Epithelial cell of alveolus of lung (primary cell): ENCODE measurements around the gene NEU2. TPM values are rescaled to one million over a fixed set of nuclear protein-coding genes. Genes with fewer than 3 reads are reported as not detected.

Experiments
- total RNA-seq: library from RNA; depleted of rRNA; stranded (reverse); fragments of >200 nt; gene quantifications from 2 replicates; pipeline ENCODE4 v1.2.1, GENCODE V29; 2015

NEU2 gene
- total RNA-seq, result not detected in 2 replicates

DNA sequence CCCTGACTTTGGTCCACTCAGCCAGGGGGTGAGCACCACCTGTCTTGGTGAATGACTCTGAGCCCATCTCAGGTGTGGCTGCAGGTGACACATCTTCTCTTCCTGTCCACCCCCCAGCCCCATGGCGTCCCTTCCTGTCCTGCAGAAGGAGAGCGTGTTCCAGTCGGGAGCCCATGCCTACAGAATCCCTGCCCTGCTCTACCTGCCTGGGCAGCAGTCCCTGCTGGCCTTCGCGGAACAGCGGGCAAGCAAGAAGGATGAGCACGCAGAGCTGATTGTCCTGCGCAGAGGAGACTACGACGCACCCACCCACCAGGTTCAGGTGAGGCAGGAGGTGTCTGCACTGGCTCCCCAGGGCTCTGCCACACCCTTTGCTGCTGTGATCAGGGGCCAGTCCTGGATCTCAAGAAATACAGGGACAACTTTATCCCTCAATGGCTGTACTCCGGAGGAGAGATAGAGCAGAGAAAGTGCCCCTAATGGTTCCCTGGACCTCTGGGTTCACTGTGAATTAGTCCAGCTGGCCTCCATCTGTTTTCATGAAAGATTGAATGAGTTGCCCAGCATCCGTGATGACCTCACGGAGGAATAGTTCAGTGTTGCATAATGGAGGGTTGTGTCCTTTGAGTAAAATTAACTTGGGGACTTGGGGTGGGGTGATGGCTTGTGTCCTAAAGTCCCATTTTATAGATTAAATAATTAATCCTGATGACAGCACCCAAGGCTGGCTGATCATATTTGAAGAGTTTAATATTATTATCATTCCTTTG, at the start of gene NEU2:
Gene NEU2, plus strand, starts transcription at position 122 of the 770 bp plus-strand sequence. Its CDS starts 0 bp downstream, at position 122.

DNA sequence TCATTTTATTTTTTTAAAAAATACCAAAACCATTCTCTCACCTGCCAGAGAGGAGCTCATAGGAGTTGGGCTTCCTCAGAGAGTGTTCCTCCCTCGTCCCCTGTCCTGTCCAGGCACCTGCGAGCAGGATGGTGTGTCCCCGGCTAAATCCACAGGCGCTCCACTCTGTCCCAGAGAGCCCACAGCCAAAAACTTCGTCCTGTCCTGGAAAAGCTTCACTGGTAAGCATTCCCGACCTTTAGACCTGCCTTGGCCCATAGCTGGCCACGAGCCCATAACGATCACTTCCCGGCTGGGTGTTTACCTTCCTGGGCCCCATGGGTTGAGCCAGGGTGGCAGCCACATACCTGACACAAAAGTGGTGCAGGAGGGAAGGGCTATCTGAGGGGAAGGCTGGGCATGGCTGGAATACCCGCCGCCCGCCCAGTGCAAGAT, 19.4 kb upstream of the NEU2 start, which contains the start of gene NGEF:
Gene NGEF, minus strand, starts transcription at position 230 of the 435 bp plus-strand sequence. CDS start 38,366 bp downstream, outside the sequence.

DNA sequence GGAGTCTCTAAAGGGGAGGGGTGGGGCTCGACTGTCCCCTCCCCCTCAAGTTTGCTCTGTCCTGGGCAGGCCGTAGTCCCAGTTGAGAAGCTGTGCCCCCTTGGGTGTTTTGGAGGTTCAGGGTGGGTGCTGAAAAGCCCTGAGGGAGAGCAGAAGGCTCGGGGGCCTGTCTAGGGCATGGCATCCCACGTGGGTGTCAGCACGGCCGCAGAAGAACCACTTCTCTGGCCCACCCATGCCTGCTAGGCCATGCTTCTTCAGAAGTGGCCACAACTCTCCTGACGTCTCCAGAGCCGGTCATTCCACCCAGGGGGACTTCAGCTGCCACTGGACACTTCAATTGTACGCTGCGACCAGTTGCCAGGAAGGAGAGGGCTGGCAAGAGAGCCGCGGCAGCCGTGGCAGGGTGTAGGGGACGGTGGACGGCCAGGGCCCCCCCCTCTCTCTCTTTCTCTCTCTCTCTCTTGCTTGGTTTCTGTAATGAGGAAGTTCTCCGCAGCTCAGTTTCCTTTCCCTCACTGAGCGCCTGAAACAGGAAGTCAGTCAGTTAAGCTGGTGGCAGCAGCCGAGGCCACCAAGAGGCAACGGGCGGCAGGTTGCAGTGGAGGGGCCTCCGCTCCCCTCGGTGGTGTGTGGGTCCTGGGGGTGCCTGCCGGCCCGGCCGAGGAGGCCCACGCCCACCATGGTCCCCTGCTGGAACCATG, 27.5 kb downstream of the NEU2 start, which contains the start of gene INPP5D:
Gene INPP5D, plus strand, starts transcription at position 546 of the 704 bp plus-strand sequence. Its CDS starts 137 bp downstream, at position 683.

Other genes with a start within 250 kb of the NEU2 start
- 0.26 and 6.8 TPM in 2 replicates for gene SNORC, start 162.4 kb upstream of the NEU2 start, total RNA-seq
- 0.08 and 3.0 TPM in 2 replicates for gene NGEF, start 19.4 kb upstream of the NEU2 start, total RNA-seq
- 0.65 and 1.0 TPM in 2 replicates for gene INPP5D, start 27.7 kb downstream of the NEU2 start, total RNA-seq
- gene ATG16L1, start 219.0 kb downstream of the NEU2 start, total RNA-seq, result 16.0 and 16.8 TPM in 2 replicates